HepG2 (cell line): ENCODE measurements around the gene ANP32B. TPM values are rescaled to one million over a fixed set of nuclear protein-coding genes. Genes with fewer than 3 reads are reported as not detected.

ENCODE experiments used
- AGO2 ChIP-seq: fragments of 200-400 bp; formaldehyde crosslinking; optimal IDR thresholded peaks from 2 replicates; pipeline ENCODE3; 2017; ENCODE audit warnings: mild to moderate bottlenecking, low read depth, low read length, moderate library complexity
- CREB3 ChIP-seq: sonication (generic); formaldehyde crosslinking; IDR thresholded peaks from 2 replicates; pipeline ENCODE4 v1.5.0; 2020; ENCODE audit warnings: missing genetic modification reagents
- EEA1 ChIP-seq: sonication (generic); formaldehyde crosslinking; IDR thresholded peaks from 2 replicates; pipeline ENCODE4 v1.5.1; 2020; ENCODE audit warnings: mild to moderate bottlenecking, missing genetic modification reagents, borderline replicate concordance
- ETS1 ChIP-seq: sonication (generic); formaldehyde crosslinking; IDR thresholded peaks from 2 replicates; pipeline ENCODE4 v1.4.0; 2020; ENCODE audit warnings: missing genetic modification reagents
- FOXK1 ChIP-seq: sonication (generic); formaldehyde crosslinking; IDR thresholded peaks from 2 replicates; pipeline ENCODE4 v1.4.0; 2020; ENCODE audit warnings: low read depth, missing genetic modification reagents, borderline replicate concordance
- MAX ChIP-seq: IDR thresholded peaks from 2 replicates; pipeline ENCODE4 v1.6.1; 2012; ENCODE audit warnings: inconsistent platforms
- POLR2G ChIP-seq: fragments of 200-400 bp; formaldehyde crosslinking; IDR thresholded peaks from 2 replicates; pipeline ENCODE4 v1.6.1; 2018; ENCODE audit warnings: mild to moderate bottlenecking, low read depth, low read length, moderate library complexity
- PTBP1 ChIP-seq: fragments of 200-400 bp; formaldehyde crosslinking; IDR thresholded peaks from 2 replicates; pipeline ENCODE4 v1.6.1; 2018; ENCODE audit warnings: low read length, low read depth; ENCODE audit not compliant: poor library complexity, severe bottlenecking
- ZFY ChIP-seq: sonication (generic); formaldehyde crosslinking; IDR thresholded peaks from 2 replicates; pipeline ENCODE4 v1.4.0; 2020; ENCODE audit warnings: missing genetic modification reagents
- ZMAT3 ChIP-seq: sonication (generic); formaldehyde crosslinking; conservative IDR thresholded peaks from 2 replicates; pipeline ENCODE4 v1.7.0; 2021; ENCODE audit warnings: missing genetic modification reagents
- ZMYM4 ChIP-seq: sonication (generic); formaldehyde crosslinking; IDR thresholded peaks from 2 replicates; pipeline ENCODE4 v1.8.1; 2023; ENCODE audit warnings: mild to moderate bottlenecking, missing genetic modification reagents
- ZNF224 ChIP-seq: sonication (generic); formaldehyde crosslinking; IDR thresholded peaks from 2 replicates; pipeline ENCODE4 v1.5.0; 2020; ENCODE audit warnings: mild to moderate bottlenecking, missing genetic modification reagents
- ZNF317 ChIP-seq: sonication (generic); formaldehyde crosslinking; IDR thresholded peaks from 2 replicates; pipeline ENCODE4 v1.5.0; 2020; ENCODE audit warnings: mild to moderate bottlenecking, missing genetic modification reagents
- ZNF562 ChIP-seq: sonication (generic); formaldehyde crosslinking; IDR thresholded peaks from 2 replicates; pipeline ENCODE4 v1.8.0; 2022; ENCODE audit warnings: missing genetic modification reagents, borderline replicate concordance
- polyA plus RNA-seq, 8 experiments: library from polyadenylated mRNA; depleted of rRNA in 3 of 8; stranded (reverse) in 7 of 8; unstranded in 1 of 8; fragments of >200 nt; fragmentation: Illumina TruSeq in 4 of 8; extraction: Trizol in 4 of 8; gene quantifications; 2 replicates each; pipeline versions ENCODE4 v1.2.1 to v1.2.3, GENCODE V29; 2011 to 2016; ENCODE audit warnings: low read depth in 4 of 8, missing spikeins in 1 of 8, mixed read lengths in 1 of 8; ENCODE audit not compliant: insufficient read depth in 1 of 8
- total RNA-seq, 5 experiments: library from RNA; depleted of rRNA; stranded (reverse); fragments of >200 nt; fragmentation: Illumina TruSeq; extraction: Trizol; gene quantifications; 2 replicates each; pipeline ENCODE4 v1.2.3, GENCODE V29; 2016; ENCODE audit warnings: low read depth in 1 of 5
- TF ChIP-seq, protein P1 (sequence below): sonication (generic); formaldehyde crosslinking; IDR thresholded peaks from 2 replicates; pipeline ENCODE4 v1.5.0; 2020; ENCODE audit warnings: mild to moderate bottlenecking, missing genetic modification reagents, borderline replicate concordance

The ANP32B gene
- total and polyA plus RNA-seq, 2 of the 13 experiments (the other 11 are each of a cell fraction or from before 2014, with no cell fraction given): 22.1 to 37.5 TPM

DNA sequence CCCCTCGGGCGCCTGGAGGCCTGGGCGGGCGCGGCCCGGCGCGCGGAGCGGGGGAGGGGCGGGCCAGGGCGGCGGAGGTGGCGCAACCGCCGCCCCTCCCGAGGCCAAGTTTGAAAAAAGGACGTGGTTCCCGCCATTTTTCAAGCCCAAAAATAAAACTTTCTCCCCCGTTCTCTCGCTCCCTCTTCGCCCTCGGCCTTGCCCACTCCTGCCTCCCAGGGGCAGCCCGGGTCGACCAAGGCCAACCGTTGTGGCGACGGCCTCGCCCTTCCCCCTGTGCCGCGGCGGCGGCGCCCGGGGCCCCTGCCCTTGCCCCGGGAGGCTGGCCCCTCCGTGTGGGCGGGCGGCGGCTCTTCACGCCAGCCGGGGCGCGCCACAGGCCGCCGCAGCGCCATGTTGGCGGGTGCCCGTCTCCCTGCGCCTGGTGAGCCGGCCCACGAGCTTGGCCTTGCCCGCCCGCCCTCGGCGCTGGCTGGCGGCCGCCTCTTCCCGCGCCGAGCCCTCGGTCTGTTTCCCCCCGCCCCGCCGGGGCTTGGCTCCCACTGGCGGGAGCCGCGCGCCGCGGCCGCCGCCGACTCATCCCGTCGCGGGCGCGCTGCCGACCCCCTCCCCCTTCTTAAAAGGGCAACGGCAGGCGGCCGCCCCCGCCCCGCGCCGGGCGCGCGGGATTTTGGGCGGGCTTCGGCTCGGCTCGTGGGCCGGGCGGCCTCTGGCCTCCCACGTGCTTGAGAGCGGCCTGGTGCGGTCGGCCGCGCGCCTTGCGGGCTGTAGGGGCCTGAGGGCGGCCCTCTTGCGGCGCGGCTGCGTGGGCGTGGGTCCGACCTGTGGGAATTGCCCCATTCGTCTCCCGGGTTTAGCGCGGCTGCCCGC lies 1.3 kb downstream of the ANP32B start (continued):
- TF ChIP-seq ZNF317: no peak
- peak; percentile 84; the same call in 1 of the 2 replicates for TF ChIP-seq ETS1 (CRISPR knock-in tag)
- peak; percentile 13; the same call in 1 of the 2 replicates for TF ChIP-seq ZMAT3 (CRISPR knock-in tag)
- 0 out of 2 replicates have a peak, but pooled peaks have one; percentile 29 for TF ChIP-seq CREB3 (CRISPR knock-in tag)
- TF ChIP-seq ZMYM4 (CRISPR knock-in tag): peak; percentile 15; the same call in 1 of the 2 replicates
- TF ChIP-seq AGO2: peak; percentile 4
- TF ChIP-seq ZNF224 (CRISPR knock-in tag): no peak
- peak; percentile 83 for TF ChIP-seq PTBP1
- TF ChIP-seq EEA1 (CRISPR knock-in tag): 0 out of 2 replicates have a peak, but pooled peaks have one; percentile 22
- TF ChIP-seq POLR2G: peak; percentile 39; the same call in 1 of the 2 replicates
- TF ChIP-seq ZFY: peak; percentile 85
- peak; percentile 95 for TF ChIP-seq MAX
- TF ChIP-seq, protein P1, sequence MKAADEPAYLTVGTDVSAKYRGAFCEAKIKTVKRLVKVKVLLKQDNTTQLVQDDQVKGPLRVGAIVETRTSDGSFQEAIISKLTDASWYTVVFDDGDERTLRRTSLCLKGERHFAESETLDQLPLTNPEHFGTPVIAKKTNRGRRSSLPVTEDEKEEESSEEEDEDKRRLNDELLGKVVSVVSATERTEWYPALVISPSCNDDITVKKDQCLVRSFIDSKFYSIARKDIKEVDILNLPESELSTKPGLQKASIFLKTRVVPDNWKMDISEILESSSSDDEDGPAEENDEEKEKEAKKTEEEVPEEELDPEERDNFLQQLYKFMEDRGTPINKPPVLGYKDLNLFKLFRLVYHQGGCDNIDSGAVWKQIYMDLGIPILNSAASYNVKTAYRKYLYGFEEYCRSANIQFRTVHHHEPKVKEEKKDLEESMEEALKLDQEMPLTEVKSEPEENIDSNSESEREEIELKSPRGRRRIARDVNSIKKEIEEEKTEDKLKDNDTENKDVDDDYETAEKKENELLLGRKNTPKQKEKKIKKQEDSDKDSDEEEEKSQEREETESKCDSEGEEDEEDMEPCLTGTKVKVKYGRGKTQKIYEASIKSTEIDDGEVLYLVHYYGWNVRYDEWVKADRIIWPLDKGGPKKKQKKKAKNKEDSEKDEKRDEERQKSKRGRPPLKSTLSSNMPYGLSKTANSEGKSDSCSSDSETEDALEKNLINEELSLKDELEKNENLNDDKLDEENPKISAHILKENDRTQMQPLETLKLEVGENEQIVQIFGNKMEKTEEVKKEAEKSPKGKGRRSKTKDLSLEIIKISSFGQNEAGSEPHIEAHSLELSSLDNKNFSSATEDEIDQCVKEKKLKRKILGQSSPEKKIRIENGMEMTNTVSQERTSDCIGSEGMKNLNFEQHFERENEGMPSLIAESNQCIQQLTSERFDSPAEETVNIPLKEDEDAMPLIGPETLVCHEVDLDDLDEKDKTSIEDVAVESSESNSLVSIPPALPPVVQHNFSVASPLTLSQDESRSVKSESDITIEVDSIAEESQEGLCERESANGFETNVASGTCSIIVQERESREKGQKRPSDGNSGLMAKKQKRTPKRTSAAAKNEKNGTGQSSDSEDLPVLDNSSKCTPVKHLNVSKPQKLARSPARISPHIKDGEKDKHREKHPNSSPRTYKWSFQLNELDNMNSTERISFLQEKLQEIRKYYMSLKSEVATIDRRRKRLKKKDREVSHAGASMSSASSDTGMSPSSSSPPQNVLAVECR: peak; percentile 46; the same call in 1 of the 2 replicates
- TF ChIP-seq FOXK1 (CRISPR knock-in tag): no peak
- peak; percentile 70; the same call in 1 of the 2 replicates for TF ChIP-seq ZNF562 (CRISPR knock-in tag)
